GM12873 (cell line): ENCODE results near the gene FAM204A.

Experiments
- TF ChIP-seq, protein P1 (sequence below): IDR thresholded peaks from 2 replicates; pipeline ENCODE4 v1.5.1; 2012; ENCODE audit warnings: low read depth, mild to moderate bottlenecking, moderate library complexity, low read length, control low read depth; ENCODE audit not compliant: insufficient read depth; ENCODE audit errors: missing control alignments

The FAM204A gene

GRCh38 chr10:118341791-118342637, at the start of gene FAM204A:
FAM204A (minus strand) TSS chr10:118342324; CDS start chr10:118336415, 5,909 bp downstream.
- TF ChIP-seq, protein P1, sequence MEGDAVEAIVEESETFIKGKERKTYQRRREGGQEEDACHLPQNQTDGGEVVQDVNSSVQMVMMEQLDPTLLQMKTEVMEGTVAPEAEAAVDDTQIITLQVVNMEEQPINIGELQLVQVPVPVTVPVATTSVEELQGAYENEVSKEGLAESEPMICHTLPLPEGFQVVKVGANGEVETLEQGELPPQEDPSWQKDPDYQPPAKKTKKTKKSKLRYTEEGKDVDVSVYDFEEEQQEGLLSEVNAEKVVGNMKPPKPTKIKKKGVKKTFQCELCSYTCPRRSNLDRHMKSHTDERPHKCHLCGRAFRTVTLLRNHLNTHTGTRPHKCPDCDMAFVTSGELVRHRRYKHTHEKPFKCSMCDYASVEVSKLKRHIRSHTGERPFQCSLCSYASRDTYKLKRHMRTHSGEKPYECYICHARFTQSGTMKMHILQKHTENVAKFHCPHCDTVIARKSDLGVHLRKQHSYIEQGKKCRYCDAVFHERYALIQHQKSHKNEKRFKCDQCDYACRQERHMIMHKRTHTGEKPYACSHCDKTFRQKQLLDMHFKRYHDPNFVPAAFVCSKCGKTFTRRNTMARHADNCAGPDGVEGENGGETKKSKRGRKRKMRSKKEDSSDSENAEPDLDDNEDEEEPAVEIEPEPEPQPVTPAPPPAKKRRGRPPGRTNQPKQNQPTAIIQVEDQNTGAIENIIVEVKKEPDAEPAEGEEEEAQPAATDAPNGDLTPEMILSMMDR: no peak

- TF ChIP-seq, protein P1: no peak
Measured at GRCh38 chr10:118383699-118384098, 41.6 kb upstream of the FAM204A start.

GRCh38 chr10:118383063-118383689, 41.1 kb upstream of the FAM204A start:
- TF ChIP-seq, protein P1: no peak

DNA sequence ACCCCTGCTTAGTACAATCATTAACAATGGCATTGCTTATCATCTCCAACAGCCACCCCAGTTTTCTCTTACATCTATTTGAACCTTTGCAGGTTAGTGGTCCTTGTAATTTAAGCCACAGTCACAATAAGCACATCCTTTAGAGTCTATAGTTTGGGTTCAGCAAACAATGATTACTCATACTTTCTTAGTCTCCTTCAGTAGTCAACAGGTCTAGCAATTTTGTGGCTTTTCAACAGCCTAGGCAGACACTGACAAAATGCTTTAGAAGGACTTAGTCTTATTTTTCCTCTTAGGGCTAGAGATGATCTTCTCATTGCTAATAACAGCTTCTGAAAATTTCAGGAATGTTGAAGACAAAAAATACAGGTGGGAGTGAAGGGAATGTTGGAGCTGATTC, 32.3 kb upstream of the FAM204A start:
- TF ChIP-seq, protein P1: no peak

DNA sequence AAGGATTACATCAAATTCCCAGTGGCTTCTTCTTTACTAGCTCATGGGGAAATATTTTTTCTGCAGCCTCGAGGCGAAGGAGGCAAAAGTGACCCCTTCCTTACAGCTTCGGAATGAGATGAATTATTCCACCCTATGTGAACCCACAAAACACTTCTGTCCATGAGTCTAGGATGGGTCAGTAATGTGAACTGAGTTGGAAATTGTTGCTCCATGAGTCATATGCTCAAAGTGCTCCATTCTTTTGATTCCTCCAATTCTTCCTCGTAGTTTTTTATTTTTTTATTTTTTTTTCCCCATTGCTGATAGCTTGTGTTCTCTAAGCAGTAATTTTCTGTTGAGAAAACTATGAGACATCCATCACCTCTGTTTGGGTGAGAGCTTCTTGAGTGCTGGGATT, 31.7 kb upstream of the FAM204A start:
- TF ChIP-seq, protein P1: no peak

GRCh38 chr10:118370499-118370898, 28.4 kb upstream of the FAM204A start:
- TF ChIP-seq, protein P1: no peak

DNA sequence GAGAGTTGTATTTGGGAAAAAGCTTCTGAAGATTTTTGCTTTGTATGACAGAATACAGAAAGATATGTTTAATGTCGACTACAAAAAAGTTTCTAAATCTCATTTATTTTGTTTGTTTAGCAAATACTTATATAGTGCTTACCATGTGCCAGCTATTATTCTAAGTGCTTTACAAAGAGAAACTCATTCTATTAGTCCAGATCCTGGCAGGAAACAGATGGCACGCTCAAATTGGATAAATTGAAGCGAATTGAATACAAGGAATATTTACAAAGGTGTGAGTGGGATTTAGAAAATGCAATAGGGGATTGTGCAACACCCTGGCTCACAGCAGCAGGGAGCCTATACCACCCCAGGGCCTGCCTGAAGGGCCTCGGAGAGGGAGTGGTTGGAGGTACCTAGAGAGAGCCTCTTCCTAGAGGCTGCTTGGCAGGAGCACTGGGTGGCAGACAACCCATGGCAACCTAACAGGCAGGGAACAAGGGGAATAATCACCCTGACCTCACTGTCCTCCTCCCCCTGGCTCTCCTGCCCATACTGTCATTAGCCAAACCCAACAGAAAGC, 27.6 kb upstream of the FAM204A start:
- TF ChIP-seq, protein P1: no peak
